PC-3 (cell line): ENCODE results near the gene GKN1. TPM values are rescaled to one million over a fixed set of nuclear protein-coding genes. Genes with fewer than 3 reads are reported as not detected.

ENCODE experiments used
- ATAC-seq: fragments of 200-7000 bp; cut with Tn5 transposase; 2 replicates; pipeline ENCODE4 v1.9.1; 2020; ENCODE audit warnings: mild to moderate bottlenecking, moderate library complexity
- BruUV-seq: library from RNA; stranded (reverse); fragments of 400-500 nt; replicated peaks from 2 replicates; lab custom pipeline; 2021; lab: Mats Ljungman, UMichigan
- CTCF ChIA-PET: fragments of 300-600 bp; sonication (Branson Sonifier 250); formaldehyde crosslinking; loops from one replicate; lab custom pipeline; 2022; ENCODE audit warnings: antibody characterized with exemption; lab: Charles Lee
- POLR2A ChIA-PET: fragments of 300-600 bp; sonication (Branson Sonifier 250); formaldehyde crosslinking; loops from one replicate; lab custom pipeline; 2022; ENCODE audit warnings: antibody characterized with exemption; ENCODE audit not compliant: unreplicated experiment; lab: Charles Lee
- DNase-seq: peaks from one replicate; pipeline ENCODE4 v3.0.0-alpha.2; 2015
- H2AFZ ChIP-seq: fragments of 300-600 bp; sonication (generic); 2 replicates; pipeline ENCODE4 v1.6.0; 2016; ENCODE audit warnings: antibody characterized with exemption, low read length
- H3F3A ChIP-seq: fragments of 300-600 bp; sonication (generic); one replicate; pipeline ENCODE4 v1.6.0; 2017; ENCODE audit warnings: antibody characterized with exemption, low read length, control low read depth, mild to moderate bottlenecking; ENCODE audit not compliant: unreplicated experiment
- H3K27ac ChIP-seq: fragments of 300-600 bp; sonication (generic); 2 replicates; pipeline ENCODE4 v1.5.1; 2016; ENCODE audit warnings: mild to moderate bottlenecking, low read length
- H3K27me3 ChIP-seq: fragments of 300-600 bp; sonication (generic); 2 replicates; pipeline ENCODE4 v1.6.1; 2016; ENCODE audit warnings: low read length, mixed read lengths
- H3K36me3 ChIP-seq: fragments of 300-600 bp; sonication (generic); 2 replicates; pipeline ENCODE4 v1.6.1; 2016; ENCODE audit warnings: low read depth, mixed run types, low read length, mixed read lengths
- H3K4me1 ChIP-seq: fragments of 300-600 bp; sonication (generic); 2 replicates; pipeline ENCODE4 v1.5.1; 2016; ENCODE audit warnings: low read length; ENCODE audit not compliant: insufficient read depth
- H3K4me2 ChIP-seq: fragments of 300-600 bp; sonication (generic); 2 replicates; pipeline ENCODE4 v1.6.0; 2016; ENCODE audit warnings: low read length
- H3K4me3 ChIP-seq: fragments of 300-600 bp; sonication (generic); 2 replicates; pipeline ENCODE4 v1.5.1; 2016; ENCODE audit warnings: mild to moderate bottlenecking, low read length, mixed read lengths
- H3K79me2 ChIP-seq: fragments of 300-600 bp; sonication (generic); 2 replicates; pipeline ENCODE4 v1.6.1; 2017; ENCODE audit warnings: low read length, mixed read lengths
- H3K9ac ChIP-seq: fragments of 300-600 bp; sonication (generic); 2 replicates; pipeline ENCODE4 v1.6.0; 2016; ENCODE audit warnings: mild to moderate bottlenecking, low read length
- H3K9me2 ChIP-seq: fragments of 300-600 bp; sonication (generic); replicated peaks from 2 replicates; pipeline ENCODE4 v1.6.1; 2016; ENCODE audit warnings: mixed run types, low read length, mixed read lengths
- H3K9me3 ChIP-seq: fragments of 300-600 bp; sonication (generic); 2 replicates; pipeline ENCODE4 v1.6.1; 2016; ENCODE audit warnings: low read length, mixed read lengths
- H4K20me1 ChIP-seq: fragments of 300-600 bp; sonication (generic); 2 replicates; pipeline ENCODE4 v1.6.1; 2016; ENCODE audit warnings: low read length, mixed read lengths
- EZH2 ChIP-seq: fragments of 300-600 bp; sonication (generic); IDR thresholded peaks from one replicate; pipeline ENCODE4 v1.6.1; 2017; ENCODE audit warnings: antibody characterized with exemption, mild to moderate bottlenecking, low read length; ENCODE audit not compliant: unreplicated experiment
- EZH2phosphoT487 ChIP-seq: fragments of 300-600 bp; sonication (generic); IDR thresholded peaks from 2 replicates; pipeline ENCODE4 v1.6.1; 2018; ENCODE audit warnings: mild to moderate bottlenecking, antibody characterized with exemption, low read length, borderline replicate concordance
- intact Hi-C: fragments of 100-400 bp; cut with micrococcal nuclease; formaldehyde crosslinking; loops from 2 replicates; pipeline ENCODE4 v1.9.0; 2023
- total RNA-seq: library from RNA; depleted of rRNA; stranded (reverse); fragments of >200 nt; gene quantifications from 2 replicates; pipeline ENCODE4 v1.2.3, GENCODE V29; 2014; rRNA removed
- TF ChIP-seq, protein P1 (sequence below): fragments of 300-600 bp; sonication (generic); conservative IDR thresholded peaks from 2 replicates; pipeline ENCODE4 v1.5.1; 2017; ENCODE audit warnings: antibody characterized with exemption, low read depth, mild to moderate bottlenecking, low read length

GKN1 gene
- total RNA-seq, 1 experiment from 2014 or later = not detected

DNA sequence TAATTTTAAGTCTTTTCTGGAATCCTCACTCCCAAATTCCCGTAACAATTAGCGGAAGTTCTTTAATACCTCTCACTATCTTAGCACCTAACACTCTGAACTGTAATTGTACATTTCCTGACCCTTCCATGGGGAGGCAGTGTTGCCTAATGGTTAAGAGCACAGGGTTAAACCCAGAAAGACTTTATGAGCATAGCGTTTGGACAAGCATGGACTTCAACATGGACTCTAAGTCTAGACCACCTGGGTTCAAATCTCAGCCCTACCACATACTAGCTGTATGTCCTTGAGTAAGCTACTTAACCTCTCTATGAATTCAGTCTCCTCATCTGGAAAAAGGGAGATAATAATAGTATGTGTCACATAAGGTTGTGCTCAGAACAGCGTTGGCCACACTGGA, 51.6 kb downstream of the GKN1 start:
- ATAC-seq = peak; percentile 70
- no peak overlapping the region for H3K27ac ChIP-seq

DNA sequence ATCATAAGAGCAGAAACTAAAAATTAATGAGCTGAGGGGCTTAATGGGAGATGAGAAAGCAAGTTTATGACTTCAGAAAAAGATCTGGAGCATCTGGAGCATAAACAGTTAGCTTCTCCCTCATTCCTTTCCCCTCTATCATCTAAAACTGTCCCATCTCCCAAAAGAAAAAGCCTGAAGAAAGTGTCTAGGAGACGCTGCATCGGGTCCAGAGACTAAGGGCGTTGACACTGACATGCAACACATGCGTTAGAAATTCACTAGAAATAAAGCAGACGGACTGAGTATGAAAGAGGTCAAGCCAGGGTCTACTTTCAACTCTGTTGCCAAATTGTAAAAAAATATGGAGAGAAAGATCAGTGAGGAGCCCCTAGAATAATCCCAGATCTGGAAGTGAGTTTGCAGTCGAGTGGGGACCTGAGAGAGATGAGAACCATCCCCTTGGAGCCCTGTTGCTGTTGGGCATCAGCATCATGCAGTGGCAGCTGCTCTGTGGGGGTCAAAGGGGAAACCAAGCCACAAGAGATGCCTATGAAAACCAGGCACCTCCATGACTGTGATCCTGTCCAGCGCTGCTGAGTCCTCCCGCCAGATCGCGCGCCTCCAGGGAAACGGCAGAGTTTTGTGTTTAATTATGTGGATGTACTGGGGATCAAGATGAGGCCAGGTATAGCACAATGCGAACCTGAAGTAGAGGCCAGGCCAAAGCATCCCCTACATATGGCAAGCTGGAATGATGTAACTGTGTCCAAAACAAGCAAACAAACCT, 52.4 kb downstream of the GKN1 start:
- Histone ChIP-seq H3K4me1 (peaks cover 10% of the 10 kb centered on the region), H3K27ac (no peak overlapping the region), H3K79me2 (peaks cover 50% of the 10 kb centered on the region), H3K27me3 (no peaks in the 10 kb centered on the region), H3K4me3 (no peak overlapping the region), H3K9me2 (no peaks in the 10 kb centered on the region), H3K4me2 (no peak overlapping the region), H4K20me1 (no peaks in the 10 kb centered on the region), H3K9ac (no peak overlapping the region), H2AFZ (no peak overlapping the region), H3F3A (no peaks in the 10 kb centered on the region), H3K36me3 (no peaks in the 10 kb centered on the region), H3K9me3 (no peaks in the 10 kb centered on the region)
- intact Hi-C loops = loop anchor here (1.0 kb wide), 1 partner anchor 280 kb away; no protein-coding TSS in a partner anchor
- POLR2A ChIA-PET = no interaction called here
- DNase-seq = no peak
- no peak for ATAC-seq
- CTCF ChIA-PET = no interaction called here
- TF ChIP-seq, protein P1, sequence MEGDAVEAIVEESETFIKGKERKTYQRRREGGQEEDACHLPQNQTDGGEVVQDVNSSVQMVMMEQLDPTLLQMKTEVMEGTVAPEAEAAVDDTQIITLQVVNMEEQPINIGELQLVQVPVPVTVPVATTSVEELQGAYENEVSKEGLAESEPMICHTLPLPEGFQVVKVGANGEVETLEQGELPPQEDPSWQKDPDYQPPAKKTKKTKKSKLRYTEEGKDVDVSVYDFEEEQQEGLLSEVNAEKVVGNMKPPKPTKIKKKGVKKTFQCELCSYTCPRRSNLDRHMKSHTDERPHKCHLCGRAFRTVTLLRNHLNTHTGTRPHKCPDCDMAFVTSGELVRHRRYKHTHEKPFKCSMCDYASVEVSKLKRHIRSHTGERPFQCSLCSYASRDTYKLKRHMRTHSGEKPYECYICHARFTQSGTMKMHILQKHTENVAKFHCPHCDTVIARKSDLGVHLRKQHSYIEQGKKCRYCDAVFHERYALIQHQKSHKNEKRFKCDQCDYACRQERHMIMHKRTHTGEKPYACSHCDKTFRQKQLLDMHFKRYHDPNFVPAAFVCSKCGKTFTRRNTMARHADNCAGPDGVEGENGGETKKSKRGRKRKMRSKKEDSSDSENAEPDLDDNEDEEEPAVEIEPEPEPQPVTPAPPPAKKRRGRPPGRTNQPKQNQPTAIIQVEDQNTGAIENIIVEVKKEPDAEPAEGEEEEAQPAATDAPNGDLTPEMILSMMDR = no peak
- no peak for TF ChIP-seq EZH2phosphoT487
- TF ChIP-seq EZH2 = no peak
- no TSS peak for BruUV-seq

More for the DNA sequence above, 51.6 kb downstream of the GKN1 start:
- no peaks in the 10 kb centered on the region for H3K9me2 ChIP-seq
- no peaks in the 10 kb centered on the region for H3K9me3 ChIP-seq
- no peaks in the 10 kb centered on the region for H4K20me1 ChIP-seq
- no peak overlapping the region for H3K4me2 ChIP-seq
- no peak overlapping the region for H2AFZ ChIP-seq
- intact Hi-C loops = loop anchor here (1.0 kb wide), 1 partner anchor 281 kb away; no protein-coding TSS in a partner anchor
- no peaks in the 10 kb centered on the region for H3K36me3 ChIP-seq
- peak; percentile 80 for DNase-seq
- H3K79me2 ChIP-seq = peaks cover 59% of the 10 kb centered on the region
- CTCF ChIA-PET = no interaction called here
- POLR2A ChIA-PET = no interaction called here
- no TSS peak for BruUV-seq
- no peaks in the 10 kb centered on the region for H3F3A ChIP-seq
- no peaks in the 10 kb centered on the region for H3K27me3 ChIP-seq
- no peak for TF ChIP-seq EZH2
- TF ChIP-seq, protein P1 = peak; percentile 91
- no peak for TF ChIP-seq EZH2phosphoT487
- no peak overlapping the region for H3K9ac ChIP-seq
- H3K4me3 ChIP-seq = no peak overlapping the region
- H3K4me1 ChIP-seq = peaks cover 10% of the 10 kb centered on the region

Other genes starting within 250 kb of the GKN1 start
- not detected in 2 replicates for gene ARHGAP25, start 239.8 kb upstream of the GKN1 start, total RNA-seq
- not detected in 2 replicates for gene BMP10, start 103.2 kb upstream of the GKN1 start, total RNA-seq
- gene GKN2, start 21.7 kb upstream of the GKN1 start, total RNA-seq = 0.58 TPM in 1 of 2 replicates, not detected in the other
- 31.1 and 31.2 TPM in 2 replicates for gene ANTXR1, start 38.5 kb downstream of the GKN1 start, total RNA-seq